Measurements from ENCODE around the gene PHF19.

PHF19 gene

GRCh38 chr9:120876842-120877240 is at the start of gene PHF19:
Gene PHF19, minus strand, starts transcription at chr9:120877188. Its CDS starts 2,447 bp downstream, at chr9:120874741.
- H3K4me3 ChIP-seq (ENCODE audit: low read depth, low read length): peak within 1 kb of the TSS; percentile 71
- no peak for DNase-seq (ENCODE audit: low read depth)

DNA sequence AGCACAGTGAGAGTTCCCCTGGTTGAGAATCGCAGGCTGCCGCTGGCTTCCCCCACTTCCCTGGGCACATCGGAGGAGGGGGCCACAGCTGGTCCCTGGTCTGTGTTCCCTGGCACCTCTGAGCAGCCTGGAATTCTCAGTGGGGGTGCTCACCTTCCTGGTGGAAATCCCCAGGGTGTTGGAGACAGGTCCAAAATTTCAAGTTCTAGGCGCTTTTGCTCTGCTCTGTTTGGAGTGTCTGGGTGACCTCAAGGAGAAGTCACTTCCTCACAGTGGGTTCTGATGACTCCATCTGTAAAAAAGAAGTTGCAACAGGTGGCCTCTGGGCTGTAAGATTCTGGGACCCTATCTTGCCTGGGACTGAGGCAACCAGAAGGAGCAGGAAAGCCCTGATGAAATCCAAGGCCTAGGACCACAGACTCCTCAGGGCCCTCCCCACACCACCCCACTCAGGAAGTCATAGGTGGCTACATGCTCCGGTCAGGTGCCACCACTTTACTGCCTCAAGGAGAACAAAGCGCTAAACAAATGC is 49.5 kb upstream of the PHF19 start, which contains the start of gene TRAF1:
TRAF1 (minus strand) TSS at position 400 of the 532 bp plus-strand sequence. CDS start 721 bp downstream, outside the sequence.
- no peak within 1 kb of the TSS for H3K4me3 ChIP-seq (ENCODE audit: low read depth, low read length)
- no peak for DNase-seq (ENCODE audit: low read depth)

- DNase-seq (ENCODE audit: low read depth): peak; percentile 60
- H3K4me3 ChIP-seq (ENCODE audit: low read depth, low read length): no peak overlapping the region
Observed at GRCh38 chr9:120925535-120926396, 48.8 kb upstream of the PHF19 start.

- no peak overlapping the region for H3K4me3 ChIP-seq (ENCODE audit: low read depth, low read length)
- no peak for DNase-seq (ENCODE audit: low read depth)
Observed at GRCh38 chr9:120924698-120925534, 47.9 kb upstream of the PHF19 start.

- DNase-seq (ENCODE audit: low read depth): no peak
- no peak overlapping the region for H3K4me3 ChIP-seq (ENCODE audit: low read depth, low read length)
Observed at GRCh38 chr9:120923620-120924328, 46.8 kb upstream of the PHF19 start.

DNA sequence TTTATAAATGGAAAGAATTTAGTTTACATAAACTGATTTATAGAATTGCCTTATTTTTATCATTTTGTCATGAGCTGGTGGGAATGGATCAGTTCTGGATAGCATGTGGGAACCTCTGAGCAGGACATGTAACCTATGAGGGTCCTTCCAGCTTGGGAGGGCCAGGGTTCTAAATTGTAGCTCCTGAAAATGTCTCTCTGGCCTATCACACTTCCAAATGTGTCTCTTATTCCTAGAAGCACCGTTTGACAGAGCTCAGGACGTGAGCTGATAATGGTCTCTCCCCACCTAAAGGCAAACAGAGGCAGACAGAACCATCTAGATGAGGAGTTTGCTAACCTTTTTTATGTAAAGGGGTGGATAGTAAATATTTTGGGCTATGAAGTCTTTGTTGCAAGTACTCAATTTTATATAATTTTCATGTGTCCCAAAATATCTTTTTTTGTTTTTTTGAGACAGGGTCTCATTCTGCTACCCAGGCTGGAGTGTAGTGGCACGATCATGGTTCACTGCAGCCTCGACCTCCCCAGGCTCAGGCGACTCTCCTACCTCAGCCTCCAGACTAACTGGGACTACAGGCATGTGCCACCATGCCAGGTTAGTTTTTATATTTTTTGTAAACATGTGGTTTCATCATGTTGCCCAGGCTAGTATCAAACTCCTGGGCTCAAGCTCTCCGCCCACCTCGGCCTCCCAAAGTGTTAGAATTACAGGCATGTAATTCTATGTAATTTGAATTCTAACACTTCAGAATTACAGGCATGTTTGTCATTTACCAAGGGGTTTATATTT is 45.6 kb upstream of the PHF19 start:
- no peak overlapping the region for H3K4me3 ChIP-seq (ENCODE audit: low read depth, low read length)
- no peak for DNase-seq (ENCODE audit: low read depth)

GRCh38 chr9:120921661-120922181 is 44.7 kb upstream of the PHF19 start:
- H3K4me3 ChIP-seq (ENCODE audit: low read depth, low read length): no peak overlapping the region
- no peak for DNase-seq (ENCODE audit: low read depth)

DNA sequence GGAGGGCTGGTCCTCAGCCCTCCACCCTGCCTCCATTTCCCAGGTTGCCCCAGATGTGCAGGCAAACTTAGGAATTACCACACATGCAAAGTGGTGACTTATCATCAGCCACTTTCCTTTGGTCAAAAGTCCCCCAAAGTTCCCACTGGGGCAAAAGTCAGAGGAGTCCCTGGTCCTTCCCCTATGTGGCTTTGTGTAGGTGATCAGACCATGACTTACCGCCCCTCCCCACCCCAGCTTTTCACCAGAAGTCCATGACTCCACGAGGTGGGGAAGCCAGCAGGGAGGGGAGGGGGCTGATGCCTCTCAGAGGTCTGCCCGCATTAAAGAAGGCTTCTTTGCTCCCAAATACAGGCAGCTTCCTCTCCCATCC is 43.8 kb upstream of the PHF19 start:
- no peak for DNase-seq (ENCODE audit: low read depth)
- no peak overlapping the region for H3K4me3 ChIP-seq (ENCODE audit: low read depth, low read length)

DNA sequence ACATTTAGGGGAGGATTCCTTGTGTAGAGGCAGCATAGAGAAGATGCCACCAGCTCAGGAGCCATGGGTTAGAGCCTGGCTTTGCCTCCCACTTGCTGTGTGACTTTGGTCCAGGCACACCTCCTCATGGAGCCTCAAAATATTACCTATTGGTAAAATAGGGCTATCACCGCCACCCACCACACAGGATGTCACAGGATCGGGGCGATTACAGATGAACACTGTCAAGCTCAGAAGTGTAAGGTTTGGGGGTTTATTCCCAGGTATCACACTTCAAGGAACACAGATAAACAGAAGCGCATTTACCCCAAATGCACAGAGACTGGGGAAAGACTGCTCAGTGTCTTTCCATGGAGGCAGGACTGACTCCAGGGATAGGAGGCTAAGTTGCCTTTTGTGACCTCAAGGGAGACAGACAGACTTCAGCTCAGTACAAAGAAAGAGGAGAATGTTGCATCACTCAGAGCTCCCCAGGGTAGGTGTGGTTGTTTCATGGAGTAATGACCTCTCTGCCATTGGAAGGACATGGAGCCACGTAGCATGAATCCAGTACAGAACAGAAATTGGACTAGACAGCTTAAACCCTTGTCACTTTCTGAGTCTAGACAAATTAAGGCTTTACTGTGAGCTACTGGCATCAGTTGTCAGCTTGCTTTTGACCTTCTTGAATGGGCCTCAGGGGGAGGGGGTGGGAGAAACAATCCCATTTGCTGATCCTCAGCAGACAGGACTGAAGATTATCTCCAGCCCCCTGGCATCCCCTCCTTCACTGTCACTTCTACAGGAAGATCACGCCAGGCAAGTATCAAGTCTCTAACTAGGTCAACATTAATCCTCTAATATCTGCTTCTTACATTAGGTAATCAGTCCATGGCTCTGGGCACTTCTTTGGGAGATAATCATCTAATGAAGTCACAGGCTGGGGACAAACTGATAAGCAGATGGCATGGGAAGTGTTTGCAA is 43.1 kb upstream of the PHF19 start:
- no peak overlapping the region for H3K4me3 ChIP-seq (ENCODE audit: low read depth, low read length)
- peak; percentile 28 for DNase-seq (ENCODE audit: low read depth)

GRCh38 chr9:120918931-120919842 is 42.2 kb upstream of the PHF19 start:
- no peak overlapping the region for H3K4me3 ChIP-seq (ENCODE audit: low read depth, low read length)
- DNase-seq (ENCODE audit: low read depth): no peak

GRCh38 chr9:120917929-120918762 is 41.2 kb upstream of the PHF19 start:
- DNase-seq (ENCODE audit: low read depth): no peak
- H3K4me3 ChIP-seq (ENCODE audit: low read depth, low read length): no peak overlapping the region

DNA sequence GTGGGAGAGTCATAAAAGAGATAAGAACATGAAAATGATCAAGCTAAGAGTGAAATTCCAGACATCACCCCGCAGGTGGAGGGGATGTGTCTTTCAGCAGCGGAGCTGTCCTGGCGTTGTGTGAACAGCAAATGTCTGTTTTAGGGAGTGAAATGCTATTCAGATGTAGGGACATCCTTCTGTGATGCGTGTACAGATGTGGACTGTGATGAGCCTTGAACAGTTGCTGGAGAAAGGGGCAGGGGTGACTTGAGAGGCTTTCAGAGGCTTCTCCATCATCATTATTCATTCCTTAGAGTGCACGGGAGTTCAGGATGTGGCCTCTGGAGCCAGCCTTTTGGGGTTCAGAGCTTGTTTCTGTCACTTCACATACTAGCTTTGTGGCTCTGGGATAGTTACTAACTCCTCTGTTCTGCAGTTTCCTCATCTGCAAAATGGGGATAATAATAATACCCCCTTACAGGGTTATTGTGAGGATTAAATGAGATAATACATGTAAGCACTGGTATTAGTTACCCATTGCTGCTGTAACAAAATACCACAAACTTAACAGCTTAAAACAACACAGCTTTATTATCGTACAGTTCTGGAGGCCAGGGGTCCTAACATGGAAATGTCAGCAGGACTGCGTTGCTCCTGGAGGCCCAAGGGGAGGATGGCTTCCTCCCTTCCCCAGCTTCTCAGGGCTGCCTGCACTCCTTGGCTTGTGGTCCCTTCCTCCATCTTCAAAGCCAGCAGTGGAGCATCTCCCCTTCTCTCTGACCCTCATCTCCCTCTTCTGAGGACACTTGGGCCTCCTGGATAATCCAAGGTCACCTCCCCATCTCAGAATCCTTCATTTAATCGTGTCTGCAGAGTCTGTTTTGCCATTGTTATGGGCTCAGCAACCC is 40.2 kb upstream of the PHF19 start:
- H3K4me3 ChIP-seq (ENCODE audit: low read depth, low read length): no peak overlapping the region
- no peak for DNase-seq (ENCODE audit: low read depth)

DNA sequence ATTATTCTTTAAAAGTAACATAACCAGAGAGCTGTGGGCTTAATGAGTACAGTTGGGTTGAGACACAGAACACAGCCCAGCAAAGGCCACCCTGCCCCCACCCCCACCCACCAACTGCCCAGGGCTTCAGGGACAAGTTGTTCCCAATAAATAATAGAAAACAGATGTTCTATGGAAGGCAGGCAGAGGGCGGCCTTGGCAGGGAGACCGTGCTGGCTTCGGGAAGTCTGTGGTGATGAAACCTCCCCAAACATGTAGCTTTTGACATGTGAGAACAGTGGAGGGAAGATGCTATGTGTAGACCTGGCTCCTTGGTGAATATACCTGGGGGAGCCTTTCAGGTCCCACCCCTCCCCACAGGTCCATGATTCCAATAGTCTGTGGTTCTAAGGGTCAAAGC is 39.6 kb upstream of the PHF19 start:
- DNase-seq (ENCODE audit: low read depth): peak; percentile 85
- no peak overlapping the region for H3K4me3 ChIP-seq (ENCODE audit: low read depth, low read length)

DNA sequence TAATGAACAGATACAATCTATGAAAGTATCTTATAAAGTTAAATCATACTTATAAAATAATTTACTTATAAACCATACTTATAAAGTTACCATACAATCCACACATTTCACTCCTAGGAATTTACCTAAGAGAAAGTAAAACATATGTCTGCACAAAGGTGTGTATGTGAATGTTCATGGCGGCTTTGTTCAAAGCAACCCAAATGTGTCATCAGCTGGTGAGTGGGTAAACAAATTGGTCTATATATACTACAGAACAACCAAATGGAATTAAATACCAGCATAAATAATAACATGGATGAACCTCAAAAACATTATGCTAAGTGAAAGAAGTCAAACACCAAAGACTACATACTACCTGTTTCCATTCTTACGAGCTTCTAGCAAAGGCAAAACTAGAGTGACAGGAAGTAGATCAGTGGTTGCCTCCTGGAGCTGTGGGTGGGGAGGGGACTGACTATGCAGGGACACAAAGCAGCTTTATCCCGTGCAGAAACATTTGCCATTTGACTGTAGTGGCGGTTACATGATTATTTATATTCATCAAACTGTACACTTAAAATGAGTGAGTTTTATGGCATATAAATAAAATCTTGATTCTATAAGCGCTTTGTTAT is 39.0 kb upstream of the PHF19 start:
- DNase-seq (ENCODE audit: low read depth): no peak
- no peak overlapping the region for H3K4me3 ChIP-seq (ENCODE audit: low read depth, low read length)
